Suprapubic skin (tissue), 4 donors: ENCODE results near the gene DGKQ. TPM values are rescaled to one million over a fixed set of nuclear protein-coding genes. Genes with fewer than 3 reads are reported as not detected.
"Not testable (repeated sequence)": the region's sequence is repeated elsewhere in the genome, so short reads cannot be mapped to it uniquely, and the experiment has no call there.

ENCODE experiments used
- DNase-seq, 2 donors: peaks; one replicate each; pipeline ENCODE4 v3.0.0-alpha.2; 2019; ENCODE audit warnings: low spot score in 2 of 2
- H3K27ac ChIP-seq: fragments of 200-600 bp; sonication (generic); one replicate; pipeline ENCODE4 v1.5.1; 2019
- H3K27me3 ChIP-seq: fragments of 200-600 bp; sonication (generic); one replicate; pipeline ENCODE4 v1.5.1; 2019
- H3K36me3 ChIP-seq: fragments of 200-600 bp; sonication (generic); one replicate; pipeline ENCODE4 v1.5.1; 2019
- H3K4me1 ChIP-seq: fragments of 200-600 bp; sonication (generic); one replicate; pipeline ENCODE4 v1.5.1; 2019
- H3K4me3 ChIP-seq: fragments of 200-600 bp; sonication (generic); one replicate; pipeline ENCODE4 v1.5.1; 2019; ENCODE audit warnings: mild to moderate bottlenecking
- H3K9me3 ChIP-seq: fragments of 200-600 bp; sonication (generic); one replicate; pipeline ENCODE4 v1.5.1; 2019
- EP300 ChIP-seq: sonication (generic); formaldehyde crosslinking; IDR thresholded peaks from one replicate; pipeline ENCODE4 v1.6.1; 2017; ENCODE audit warnings: antibody characterized with exemption
- POLR2A ChIP-seq, 2 donors: fragments of 450-650 bp; IDR thresholded peaks; one replicate each; pipeline ENCODE4 v1.6.1; 2017; ENCODE audit warnings: antibody characterized with exemption in 2 of 2, mild to moderate bottlenecking in 2 of 2, moderate library complexity in 2 of 2
- POLR2AphosphoS5 ChIP-seq, 3 donors: sonication (generic); formaldehyde crosslinking; IDR thresholded peaks; one replicate each; pipeline ENCODE4 v1.6.1; 2017; ENCODE audit warnings: antibody characterized with exemption in 3 of 3
- WGBS: methylation state at CpG from one replicate; pipeline ENCODE4 v1.1.5; 2018; 5-methylcytosine and 5-hydroxymethylcytosine counted together
- total RNA-seq, 4 donors: library from RNA; depleted of rRNA; stranded (reverse); fragments of >200 nt; gene quantifications; one replicate each; pipeline ENCODE4 v1.1.0, GENCODE V29; 2016
- TF ChIP-seq, protein P1 (sequence below), 2 donors: fragments of 200-600 bp in 1 of 2; fragments of 450-650 bp in 1 of 2; sonication (generic) in 1 of 2; IDR thresholded peaks; one replicate each; pipeline ENCODE4 v1.5.1; 2016 to 2019; ENCODE audit warnings: antibody characterized with exemption in 2 of 2, mild to moderate bottlenecking in 1 of 2, moderate library complexity in 1 of 2

Gene DGKQ
- total RNA-seq, 4 donors from 2014 or later, result 19.5 to 27.6 (median 23.8) TPM

DNA sequence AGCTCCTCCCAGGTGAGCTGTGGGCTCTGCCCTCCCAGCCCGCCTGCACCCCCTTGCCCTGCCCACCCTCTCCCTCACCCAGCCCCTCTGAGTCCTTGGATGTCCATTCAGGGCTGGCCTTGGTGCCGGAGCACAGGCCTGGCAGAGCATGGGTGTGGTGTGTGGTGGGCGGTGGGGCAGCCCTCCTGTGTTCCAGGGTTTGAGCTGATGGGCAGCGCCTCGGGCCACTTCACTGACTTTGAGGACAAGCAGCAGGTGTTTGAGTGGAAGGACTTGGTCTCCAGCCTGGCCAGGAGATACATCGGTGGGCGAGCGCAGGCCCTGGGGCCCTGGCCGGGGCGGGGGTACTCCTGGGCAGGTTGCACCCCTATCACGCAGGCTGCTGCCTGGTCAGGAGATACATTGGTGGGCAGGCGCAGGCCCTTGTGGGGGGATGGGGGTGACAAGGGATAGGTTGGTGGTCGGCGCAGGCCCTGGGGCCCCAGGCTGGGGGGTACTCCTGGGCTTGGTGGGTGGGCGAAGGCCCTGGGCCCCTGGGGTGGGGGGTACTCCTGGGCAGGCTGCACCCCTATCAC lies 27.4 kb upstream of the DGKQ start:
- Histone ChIP-seq H3K36me3 (no peaks in the 10 kb centered on the region), H3K27me3 (peaks cover 97% of the 10 kb centered on the region), H3K9me3 (no peaks in the 10 kb centered on the region), H3K27ac (no peak overlapping the region), H3K4me1 (peaks cover 32% of the 10 kb centered on the region), H3K4me3 (no peak overlapping the region)
- no peak for DNase-seq
- TF ChIP-seq EP300 (no peak), POLR2AphosphoS5 (IDR thresholded peaks at IDR 0.05) (no peak), POLR2A (IDR thresholded peaks at IDR 0.05) (no peak)
- TF ChIP-seq, protein P1, sequence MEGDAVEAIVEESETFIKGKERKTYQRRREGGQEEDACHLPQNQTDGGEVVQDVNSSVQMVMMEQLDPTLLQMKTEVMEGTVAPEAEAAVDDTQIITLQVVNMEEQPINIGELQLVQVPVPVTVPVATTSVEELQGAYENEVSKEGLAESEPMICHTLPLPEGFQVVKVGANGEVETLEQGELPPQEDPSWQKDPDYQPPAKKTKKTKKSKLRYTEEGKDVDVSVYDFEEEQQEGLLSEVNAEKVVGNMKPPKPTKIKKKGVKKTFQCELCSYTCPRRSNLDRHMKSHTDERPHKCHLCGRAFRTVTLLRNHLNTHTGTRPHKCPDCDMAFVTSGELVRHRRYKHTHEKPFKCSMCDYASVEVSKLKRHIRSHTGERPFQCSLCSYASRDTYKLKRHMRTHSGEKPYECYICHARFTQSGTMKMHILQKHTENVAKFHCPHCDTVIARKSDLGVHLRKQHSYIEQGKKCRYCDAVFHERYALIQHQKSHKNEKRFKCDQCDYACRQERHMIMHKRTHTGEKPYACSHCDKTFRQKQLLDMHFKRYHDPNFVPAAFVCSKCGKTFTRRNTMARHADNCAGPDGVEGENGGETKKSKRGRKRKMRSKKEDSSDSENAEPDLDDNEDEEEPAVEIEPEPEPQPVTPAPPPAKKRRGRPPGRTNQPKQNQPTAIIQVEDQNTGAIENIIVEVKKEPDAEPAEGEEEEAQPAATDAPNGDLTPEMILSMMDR (IDR thresholded peaks at IDR 0.05), result no peak
- 88% methylated on average over 11 of the region's 15 CpGs for WGBS

- Histone ChIP-seq H3K4me3 (no peak overlapping the region), H3K27me3 (peaks cover 94% of the 10 kb centered on the region), H3K4me1 (peaks cover 32% of the 10 kb centered on the region), H3K9me3 (no peaks in the 10 kb centered on the region), H3K36me3 (no peaks in the 10 kb centered on the region), H3K27ac (no peak overlapping the region)
- DNase-seq, result no peak
- WGBS, result 30% methylated on average over 8 of the region's 18 CpGs
- TF ChIP-seq, protein P1 (IDR thresholded peaks at IDR 0.05), result no peak
- TF ChIP-seq POLR2AphosphoS5 (IDR thresholded peaks at IDR 0.05), result no peak
- TF ChIP-seq POLR2A (IDR thresholded peaks at IDR 0.05), result no peak
- TF ChIP-seq EP300, result no peak
Measured at GRCh38 chr4:999882-1000425, 26.6 kb upstream of the DGKQ start.

GRCh38 chr4:999240-999863 lies 26.0 kb upstream of the DGKQ start:
- H3K27me3 ChIP-seq, result peaks cover 88% of the 10 kb centered on the region
- not testable (repeated sequence) for H3K36me3 ChIP-seq, H3K4me3 ChIP-seq, H3K9me3 ChIP-seq, H3K27ac ChIP-seq, DNase-seq
- WGBS, result 51% methylated on average over 16 of the region's 21 CpGs
- peaks cover 32% of the 10 kb centered on the region for H3K4me1 ChIP-seq

- Histone ChIP-seq H3K27me3 (peaks cover 77% of the 10 kb centered on the region), H3K27ac (no peak overlapping the region), H3K4me1 (peaks cover 30% of the 10 kb centered on the region), H3K4me3 (no peak overlapping the region), H3K9me3 (no peaks in the 10 kb centered on the region), H3K36me3 (no peaks in the 10 kb centered on the region)
- no peak for TF ChIP-seq POLR2AphosphoS5 (IDR thresholded peaks at IDR 0.05)
- TF ChIP-seq, protein P1 (IDR thresholded peaks at IDR 0.05), result no peak
- TF ChIP-seq EP300, result no peak
- TF ChIP-seq POLR2A (IDR thresholded peaks at IDR 0.05), result no peak
- 31% methylated on average over 11 of the region's 12 CpGs for WGBS
- DNase-seq, result no peak
Measured at GRCh38 chr4:998096-998691, 24.8 kb upstream of the DGKQ start.

DNA sequence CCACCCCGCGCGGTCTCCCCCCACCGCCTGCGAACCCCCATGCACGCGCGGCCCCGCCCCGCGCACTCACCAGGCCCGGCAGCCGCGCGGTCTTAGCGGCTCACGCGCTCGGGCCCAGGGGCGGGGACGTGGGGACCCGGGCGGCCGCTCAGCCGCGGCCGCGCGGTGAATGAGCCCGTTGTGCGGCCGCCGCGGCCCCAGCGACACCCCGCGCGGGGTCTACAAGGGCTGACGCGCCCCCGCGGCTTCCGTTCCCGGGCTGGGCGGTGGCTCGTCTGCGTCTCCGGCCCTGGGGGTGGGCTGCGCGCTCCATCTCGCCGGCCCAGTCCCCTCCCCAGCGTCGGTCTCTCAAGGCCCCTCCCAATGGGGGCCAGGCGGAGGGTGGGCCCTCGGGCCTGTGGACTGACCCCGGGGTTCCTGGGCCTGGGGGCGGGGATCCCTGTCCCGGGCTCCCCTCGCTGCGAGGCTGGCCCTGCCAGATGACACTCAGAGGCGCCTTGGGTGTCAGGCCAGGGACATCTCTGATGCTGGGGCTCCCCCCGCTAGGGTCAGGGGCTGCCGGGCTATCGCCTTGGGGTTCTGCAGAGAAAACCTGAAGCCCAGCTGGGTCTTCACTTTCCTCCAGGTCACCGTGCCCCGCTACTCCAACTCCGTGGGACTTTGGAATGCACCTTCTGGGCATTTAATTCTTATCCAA lies 24.2 kb upstream of the DGKQ start:
- Histone ChIP-seq H3K9me3 (no peaks in the 10 kb centered on the region), H3K27me3 (peaks cover 70% of the 10 kb centered on the region), H3K4me3 (peak overlapping the region; percentile 42), H3K36me3 (no peaks in the 10 kb centered on the region), H3K4me1 (peaks cover 25% of the 10 kb centered on the region), H3K27ac (no peak overlapping the region)
- no peak for TF ChIP-seq POLR2AphosphoS5 (IDR thresholded peaks at IDR 0.05)
- no peak for TF ChIP-seq EP300
- TF ChIP-seq, protein P1 (IDR thresholded peaks at IDR 0.05), result no peak
- TF ChIP-seq POLR2A (IDR thresholded peaks at IDR 0.05), result no peak
- DNase-seq, result no peak
- WGBS, result 20% methylated on average over 3 of the region's 68 CpGs
